ENCODE results near the gene PGM1. TPM values are rescaled to one million over a fixed set of nuclear protein-coding genes. Genes with fewer than 3 reads are reported as not detected.

The PGM1 gene
- total RNA-seq, 1 donor from 2014 or later = 44.2 TPM

DNA sequence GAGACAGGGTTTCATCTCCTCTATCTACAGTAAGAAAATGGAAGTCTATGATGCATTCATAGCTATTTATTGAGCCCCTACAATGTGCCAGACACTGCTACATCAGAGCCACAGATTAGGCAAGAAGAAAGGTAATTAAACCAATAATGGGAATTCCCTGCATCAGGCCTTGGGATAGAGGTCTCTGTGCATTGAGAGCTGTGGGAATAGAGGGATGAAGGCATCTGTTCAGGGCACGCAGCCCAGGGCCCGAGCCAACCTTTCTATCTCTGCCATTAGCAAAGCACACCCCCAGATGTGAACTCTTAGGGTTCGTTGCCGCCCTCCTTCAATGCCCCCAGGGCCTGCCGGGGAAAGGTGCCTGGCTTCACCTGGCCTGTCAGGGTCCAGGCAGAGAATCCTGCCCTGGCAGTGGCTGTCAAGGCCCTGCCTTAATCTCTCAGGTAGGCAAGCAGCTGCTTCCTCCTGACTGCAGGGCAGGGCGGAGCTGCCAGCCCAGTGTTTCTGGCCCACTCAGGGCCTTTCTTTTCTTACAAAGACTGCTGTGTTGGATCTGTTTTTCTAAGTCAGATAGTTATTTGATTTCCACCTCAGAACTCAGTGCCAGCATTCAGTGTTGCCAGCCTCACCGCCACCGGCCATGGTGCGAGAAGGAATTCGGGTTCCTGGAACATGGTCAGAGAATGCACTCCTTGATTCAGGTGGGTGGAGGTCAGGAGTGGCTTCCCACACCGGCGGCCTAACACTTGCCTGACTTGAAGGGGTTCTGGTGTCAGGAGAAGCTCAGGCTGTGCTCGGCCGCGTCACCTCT is 76.1 kb downstream of the PGM1 start:
- DNase-seq = no peak

DNA sequence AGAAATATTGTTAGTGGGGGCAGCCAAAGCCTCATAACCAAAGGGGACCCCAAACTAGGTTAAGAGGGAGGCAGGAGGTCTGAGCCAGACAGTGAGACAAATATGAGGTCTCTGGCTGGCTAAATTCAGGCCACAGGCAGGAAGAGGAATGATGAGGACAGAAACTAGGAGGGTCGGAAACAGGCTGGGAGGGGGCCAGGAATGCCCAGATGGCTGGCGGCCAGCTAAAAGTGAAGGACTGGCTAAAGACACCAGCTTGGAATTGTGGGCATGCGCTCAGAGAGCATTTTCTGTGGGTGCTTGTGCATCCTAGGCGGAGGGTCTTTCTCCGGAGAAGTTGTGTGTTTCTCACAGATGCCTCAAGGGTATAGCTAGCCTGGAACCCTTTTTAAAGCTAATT is 77.0 kb downstream of the PGM1 start:
- no peak for DNase-seq

DNA sequence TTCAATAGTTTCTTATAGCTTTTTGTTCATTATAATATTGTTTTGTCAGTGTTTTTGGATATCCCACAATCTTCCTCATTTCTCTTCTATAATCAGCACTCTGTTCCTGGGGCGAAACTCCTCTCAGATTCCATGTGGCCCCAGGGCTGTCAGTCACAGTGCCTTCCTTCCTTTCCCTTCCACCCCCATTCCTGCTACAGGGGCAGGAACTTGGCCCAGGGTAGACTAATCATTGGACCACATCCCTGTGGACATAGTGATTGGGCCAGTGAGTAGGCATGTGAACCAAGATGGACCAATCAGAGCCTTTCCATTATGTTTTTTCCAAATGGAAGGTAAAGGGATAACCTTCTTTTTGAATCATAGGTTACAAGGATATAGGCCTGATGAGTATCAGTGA is 78.3 kb downstream of the PGM1 start:
- DNase-seq = no peak

DNA sequence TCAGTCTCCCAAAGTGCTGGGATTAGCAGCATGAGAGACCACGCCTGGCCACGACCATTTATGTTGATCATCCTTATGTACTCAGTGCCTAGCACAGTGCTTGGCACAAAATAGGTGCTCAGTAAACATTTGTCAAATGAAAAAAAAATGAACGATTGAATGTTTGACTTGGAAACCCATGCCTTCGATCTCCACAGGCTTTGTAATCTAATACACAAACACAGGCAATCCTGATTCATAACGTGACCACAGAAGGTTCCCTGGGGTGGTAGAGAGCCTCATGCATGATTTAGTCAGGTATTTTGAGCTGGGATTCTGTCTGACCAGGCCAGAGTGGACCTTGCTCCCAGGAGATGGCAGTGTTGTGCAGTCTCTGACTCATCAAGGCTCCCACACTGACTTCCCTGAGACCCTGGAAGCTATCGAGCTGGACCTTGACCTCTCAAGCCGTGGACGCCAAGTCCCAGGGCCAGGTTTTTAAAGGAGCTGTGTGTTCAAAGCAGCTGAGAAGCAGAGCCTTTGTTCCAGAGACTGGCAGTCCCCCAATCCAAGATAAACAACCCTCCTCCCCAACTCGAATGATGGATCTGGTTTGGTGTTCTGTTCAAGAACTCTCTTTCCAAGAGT is 81.1 kb downstream of the PGM1 start:
- DNase-seq = peak; percentile 84

DNA sequence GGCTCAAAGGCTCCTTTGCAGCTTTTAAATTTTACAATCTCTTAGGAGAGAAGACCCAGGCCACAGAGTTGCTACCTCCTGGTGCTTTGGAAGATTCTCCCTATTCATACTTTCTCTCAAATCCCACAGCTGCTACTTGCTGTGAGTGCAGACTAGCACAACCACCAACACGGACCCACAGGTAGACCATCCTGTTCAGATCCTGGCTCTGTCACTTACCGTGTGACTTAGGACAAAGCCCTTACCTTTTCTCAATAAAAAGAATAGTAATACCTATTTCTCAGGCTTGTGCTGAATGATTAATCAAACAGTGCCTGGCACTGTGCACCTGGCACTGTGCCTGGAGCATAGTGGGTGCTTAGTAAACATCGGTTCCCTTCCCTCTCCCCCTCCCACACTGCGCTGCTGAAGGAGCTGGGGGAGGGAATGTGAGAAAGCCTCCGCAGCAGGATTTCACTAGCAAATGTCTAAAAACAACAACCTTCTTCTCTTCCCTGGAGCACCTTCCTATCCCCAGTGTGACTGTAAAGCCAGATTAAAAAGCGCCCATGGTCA is 81.7 kb downstream of the PGM1 start:
- DNase-seq = no peak

DNA sequence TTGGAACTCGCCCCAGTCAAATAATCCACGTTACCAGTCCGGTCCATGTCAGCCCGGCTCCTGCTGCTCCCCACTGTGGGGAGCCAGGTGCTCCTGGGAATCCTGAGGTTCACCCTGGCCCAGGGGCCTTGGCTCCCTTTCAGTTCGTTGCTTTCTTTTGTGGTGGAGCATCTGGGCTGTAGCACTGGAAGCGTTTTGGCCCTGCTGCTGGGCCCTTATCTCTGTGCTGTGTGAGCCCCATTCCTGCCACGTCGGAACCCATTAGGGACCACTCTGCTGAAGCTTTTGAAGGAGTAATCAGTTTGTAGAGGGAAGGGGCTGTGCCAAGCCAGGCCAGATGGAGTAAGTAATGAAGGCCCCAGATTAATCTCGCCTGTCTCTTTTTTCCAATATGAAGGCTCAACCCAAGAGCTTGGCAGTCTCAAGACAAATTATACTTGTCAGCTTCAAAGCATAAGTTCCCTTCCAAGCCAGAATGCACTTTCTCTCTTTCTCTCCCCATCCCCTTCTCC is 82.3 kb downstream of the PGM1 start:
- no peak for DNase-seq

DNA sequence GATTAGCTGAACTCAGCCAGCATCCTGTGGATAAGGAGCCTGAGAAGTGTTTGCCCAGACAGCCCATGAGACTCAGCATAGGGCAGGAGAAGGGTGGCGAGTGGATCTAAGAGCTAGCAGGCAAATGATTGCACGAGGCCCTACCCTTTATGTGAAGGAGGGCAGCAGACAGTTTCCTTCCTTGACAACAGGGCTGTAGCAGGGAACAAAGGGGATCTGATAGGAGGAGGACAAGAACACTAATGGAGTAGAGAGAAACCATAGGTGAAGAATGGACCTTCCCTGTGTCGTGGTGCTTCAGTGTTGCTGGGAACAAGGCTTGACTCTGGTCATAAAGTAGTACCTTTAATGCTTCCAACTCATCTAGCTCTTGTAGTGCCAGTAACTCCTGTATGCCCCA is 84.3 kb downstream of the PGM1 start:
- no peak for DNase-seq

DNA sequence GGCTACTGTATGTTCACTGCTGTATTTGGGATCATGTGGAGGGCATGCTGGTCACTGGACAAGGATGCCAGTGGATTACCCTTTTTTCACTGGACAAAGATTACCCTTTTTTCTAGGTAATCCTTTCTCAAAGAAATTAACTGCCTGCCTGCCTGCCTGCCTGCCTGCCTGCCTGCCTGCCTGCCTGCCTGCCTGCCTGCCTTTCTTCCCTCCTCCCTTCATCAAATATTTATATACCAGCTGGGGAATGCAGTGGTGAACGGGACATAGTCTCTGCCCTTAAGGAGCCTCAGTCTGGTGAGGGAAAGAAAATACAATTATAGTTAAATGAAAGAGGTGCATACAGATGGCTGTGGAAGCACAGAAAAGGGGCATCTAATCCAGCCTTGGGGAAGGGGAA is 85.0 kb downstream of the PGM1 start:
- no peak for DNase-seq

DNA sequence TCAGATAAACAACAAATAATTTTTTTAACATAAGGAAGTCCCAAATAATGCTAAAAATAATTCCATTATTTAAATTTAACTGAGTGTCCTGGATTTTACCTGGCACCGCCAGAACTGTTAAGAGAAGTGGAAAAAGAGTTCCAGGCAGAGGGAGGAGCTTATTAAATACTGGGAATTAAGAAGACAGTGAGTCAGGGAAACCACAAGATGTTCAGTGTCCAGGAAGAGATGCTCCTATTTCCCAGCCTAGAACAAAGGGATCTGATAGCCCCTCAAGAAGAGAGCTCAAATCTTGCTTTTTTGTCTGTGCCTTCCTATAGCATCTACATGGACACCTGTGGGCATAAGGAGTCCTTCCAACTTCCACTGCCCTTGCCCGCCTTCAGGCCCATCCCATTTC is 85.9 kb downstream of the PGM1 start:
- DNase-seq = no peak

DNA sequence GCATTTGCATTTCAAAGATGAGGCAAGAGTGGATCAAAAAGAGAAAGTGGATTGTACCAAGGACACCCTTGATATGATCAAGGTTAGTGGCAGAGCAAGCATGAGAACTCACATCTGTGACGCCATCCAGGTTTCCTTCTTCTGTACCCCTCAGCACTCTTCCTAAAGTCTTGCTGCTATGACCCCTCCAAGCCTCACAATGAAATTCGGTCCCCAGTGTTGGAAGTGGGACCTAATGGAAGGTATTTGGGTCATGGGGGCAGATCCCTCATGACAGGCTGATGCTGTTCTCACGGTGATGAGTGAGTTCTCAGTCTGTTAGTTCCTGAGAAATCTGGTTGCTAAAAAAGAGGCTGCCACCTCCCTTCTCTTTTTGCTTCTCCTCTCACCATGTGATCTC is 86.4 kb downstream of the PGM1 start:
- DNase-seq = no peak

DNA sequence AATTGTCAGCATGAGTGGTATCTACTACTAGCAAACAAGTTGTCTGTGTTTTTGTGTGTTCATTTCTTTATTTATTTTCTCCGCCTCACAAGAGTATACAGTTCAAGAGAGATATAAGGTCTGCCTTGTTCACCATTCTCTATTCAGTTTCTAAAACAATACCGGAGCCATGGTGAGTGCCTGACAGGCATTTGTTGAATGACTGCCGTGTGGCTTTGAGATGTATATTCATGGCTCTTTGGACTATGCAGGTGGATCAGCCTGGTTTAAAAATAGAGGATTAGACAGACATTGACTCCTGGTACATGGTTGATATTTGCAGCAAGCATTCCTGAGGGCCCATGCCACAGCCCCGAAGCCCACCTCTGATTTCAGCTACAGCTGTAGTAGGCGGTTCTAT is 89.7 kb downstream of the PGM1 start:
- no peak for DNase-seq

DNA sequence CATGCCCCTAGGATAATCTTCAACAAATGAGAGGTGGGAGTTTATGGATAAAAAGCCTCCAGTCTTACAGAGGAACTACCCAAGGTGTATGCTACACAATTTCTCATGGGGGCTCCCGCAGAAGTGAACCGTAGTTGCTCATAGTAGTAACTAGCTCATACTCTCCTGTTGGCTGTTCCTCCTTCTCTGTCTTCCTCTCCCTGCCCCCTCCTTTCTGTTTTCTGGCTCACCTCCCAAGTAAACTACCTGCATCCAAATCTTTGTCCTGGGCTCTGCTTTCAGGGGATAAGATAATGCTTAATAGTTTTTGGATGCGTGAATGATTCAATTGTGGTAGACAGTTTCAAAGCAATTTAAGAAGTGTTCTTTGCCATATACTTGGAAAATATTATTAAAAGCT is 90.5 kb downstream of the PGM1 start:
- no peak for DNase-seq

DNA sequence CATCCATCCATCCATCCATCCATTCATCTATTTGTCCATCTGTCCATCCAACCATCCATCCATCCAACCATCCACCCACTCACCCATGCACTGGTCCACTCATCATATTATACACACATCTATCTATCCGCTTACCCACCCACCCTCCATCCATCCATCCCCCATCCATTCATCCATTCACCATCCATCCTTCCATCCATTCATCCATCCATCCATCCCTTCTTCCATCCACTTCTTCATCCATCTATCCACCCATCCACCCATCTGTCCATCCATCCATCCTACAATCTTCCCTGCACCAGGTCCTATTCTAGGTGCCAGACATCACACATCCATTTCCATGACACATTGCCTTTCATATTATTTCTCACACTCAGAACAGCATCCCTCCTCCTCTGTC is 93.5 kb downstream of the PGM1 start:
- no peak for DNase-seq

DNA sequence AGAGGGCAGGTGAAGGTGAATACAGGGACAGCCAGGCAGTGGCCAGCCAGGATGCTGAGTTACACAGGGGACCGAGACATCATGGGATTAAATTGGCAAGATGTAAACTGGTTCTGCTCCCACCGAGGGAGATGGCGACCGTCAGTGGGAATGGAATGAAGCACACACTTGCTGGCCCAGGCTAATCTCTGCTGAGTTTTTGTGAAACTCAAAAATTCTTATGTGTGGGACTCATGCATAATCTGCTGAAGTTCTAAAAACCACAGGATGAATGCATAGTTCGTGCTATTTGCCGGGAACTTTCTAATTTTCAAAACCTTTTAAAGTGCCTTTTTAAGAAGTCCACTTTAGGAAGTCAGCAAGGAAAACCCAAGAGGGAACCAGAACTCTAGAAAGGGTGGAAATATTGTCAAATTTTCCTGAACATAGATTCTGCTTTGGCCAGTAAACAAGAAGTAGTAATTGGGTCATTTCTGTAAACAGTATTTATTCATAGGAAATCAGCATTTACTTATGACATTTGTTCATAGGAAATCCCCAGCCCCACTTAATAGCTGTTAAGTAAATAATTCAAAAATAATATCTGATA is 95.2 kb downstream of the PGM1 start:
- DNase-seq = no peak

DNA sequence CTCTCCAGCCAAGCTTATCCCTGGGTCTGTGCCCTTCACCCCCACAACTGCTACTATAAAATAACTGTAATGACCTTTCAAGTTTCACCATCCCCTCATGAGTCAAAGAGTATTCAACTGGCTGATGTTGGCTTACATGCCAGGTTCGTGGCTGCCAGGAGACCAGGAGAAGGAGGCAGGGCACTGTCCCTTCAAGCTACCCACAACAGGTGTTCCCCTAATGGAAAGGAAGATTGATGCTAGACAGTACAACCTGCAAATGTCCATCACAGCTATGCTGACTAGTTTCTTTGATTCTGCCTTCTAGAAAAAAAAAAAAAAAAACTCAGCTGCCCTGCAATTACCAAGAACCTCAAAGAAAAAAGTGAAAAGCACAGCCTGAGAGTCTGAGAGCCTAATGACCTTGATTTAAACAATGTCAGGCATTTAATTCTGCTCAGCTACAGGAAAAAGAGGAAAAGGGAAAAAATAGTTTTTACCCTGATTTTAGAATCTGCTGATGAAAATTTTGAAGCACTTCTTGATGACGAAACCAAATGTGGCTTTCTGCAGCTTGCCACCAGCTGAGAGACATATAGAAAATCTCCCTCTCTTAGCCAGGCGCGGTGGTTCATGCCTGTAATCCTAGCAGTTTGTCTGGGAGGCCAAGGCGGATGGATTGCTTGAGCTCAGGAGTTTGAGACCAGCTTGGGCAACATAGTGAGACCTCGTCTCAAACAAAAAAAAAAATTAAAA is 97.9 kb downstream of the PGM1 start:
- no peak for DNase-seq

DNA sequence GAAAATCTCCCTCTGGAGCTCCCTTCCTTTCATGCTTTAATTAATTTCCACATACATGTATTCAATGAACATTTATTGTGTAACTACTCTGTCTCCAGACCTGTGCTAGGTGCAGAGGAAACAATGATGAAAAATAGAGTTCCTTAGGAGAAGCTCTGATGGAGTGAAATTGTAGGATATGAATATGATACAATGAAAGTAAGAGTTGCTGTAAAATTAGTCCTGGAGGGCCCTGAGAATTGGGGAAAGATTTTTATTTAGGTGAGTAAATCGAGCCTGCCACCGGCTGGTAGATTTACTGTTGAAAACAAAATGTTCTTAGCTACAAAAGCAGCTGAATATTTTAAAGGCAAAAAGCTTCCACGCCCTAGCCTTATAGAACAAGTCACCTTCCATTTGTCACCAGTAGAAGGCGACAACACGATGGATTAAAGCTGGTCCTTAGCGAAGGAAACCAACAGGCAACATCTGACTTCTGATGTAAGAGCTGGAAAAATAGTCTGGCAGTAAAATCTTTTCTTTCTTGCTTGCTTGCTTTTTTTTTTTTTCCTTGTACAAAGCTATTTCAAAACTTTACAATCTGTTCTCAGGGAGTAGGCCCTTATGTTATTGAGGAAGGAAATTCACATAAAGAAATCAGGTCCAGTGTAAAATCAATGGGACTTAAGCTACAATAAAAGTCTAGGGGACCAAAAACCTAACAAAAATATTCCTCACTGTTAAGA is 98.7 kb downstream of the PGM1 start:
- DNase-seq = peak; percentile 94

DNA sequence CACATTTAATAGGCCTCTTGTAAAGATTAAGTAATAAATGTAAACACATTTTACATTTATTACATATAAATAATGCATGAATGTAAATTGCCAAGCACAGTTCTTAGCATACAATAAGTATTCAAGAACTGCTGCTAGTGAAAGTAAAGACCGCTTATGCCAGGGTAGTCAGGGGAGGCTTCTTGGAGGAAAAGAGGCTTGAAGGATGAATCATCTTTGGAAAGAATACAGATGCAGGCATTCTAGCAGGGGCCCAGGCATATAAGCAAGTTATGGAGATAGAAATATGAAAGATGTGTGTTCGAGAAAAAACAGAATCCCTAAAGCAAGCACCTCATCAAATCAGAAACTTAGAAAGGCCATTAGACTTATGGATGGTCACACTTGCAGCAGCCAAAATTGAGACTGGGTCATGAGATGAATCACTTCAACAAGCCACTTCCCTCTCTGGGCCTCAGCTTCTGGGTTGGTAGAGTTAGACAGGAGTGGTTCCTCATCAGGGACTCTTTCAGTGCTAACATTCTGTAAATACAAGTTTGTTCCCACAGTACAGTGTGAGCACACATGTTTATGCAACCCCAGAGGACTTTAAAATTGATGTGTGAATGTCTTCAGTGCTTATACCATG is 100.8 kb downstream of the PGM1 start:
- DNase-seq = no peak

DNA sequence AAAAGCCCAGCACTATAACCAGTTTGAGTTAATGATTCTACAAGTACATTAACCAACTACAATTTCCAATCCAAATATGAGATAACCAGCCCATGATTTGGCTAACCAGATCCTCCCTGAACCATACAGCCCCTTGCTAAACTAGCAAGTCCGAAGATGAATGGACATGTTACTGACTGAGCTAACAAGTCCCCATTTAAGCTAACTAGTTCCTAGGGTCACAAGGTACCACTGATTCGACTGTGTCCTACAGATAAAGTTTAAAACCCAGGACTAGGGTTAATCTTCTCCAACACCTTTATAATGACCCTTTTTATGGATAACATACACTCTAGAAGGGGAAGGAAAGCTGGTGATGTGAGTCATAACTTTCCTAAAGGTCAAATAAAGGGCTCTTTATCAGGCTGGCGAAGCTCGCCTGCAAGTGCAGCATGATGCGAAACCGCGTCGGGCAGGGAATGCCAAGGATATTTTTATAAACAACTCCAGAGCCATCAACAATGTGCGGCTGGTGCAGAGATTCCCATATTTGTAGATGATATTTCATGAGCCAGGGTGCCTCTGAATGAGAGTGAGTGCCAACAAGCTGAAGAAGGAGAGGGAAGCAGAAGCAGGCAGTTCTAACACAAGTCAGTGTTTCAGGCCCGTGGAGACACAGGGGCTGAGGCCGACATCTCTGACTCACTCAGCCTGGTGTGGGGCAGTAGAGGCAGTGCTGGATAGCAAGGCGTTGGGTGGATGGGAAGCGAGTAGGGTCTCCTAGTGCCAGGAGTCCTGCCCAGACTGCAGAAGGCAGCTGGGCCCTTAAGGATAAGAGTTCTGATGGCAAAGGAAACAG is 105.0 kb downstream of the PGM1 start:
- DNase-seq = peak; percentile 41

DNA sequence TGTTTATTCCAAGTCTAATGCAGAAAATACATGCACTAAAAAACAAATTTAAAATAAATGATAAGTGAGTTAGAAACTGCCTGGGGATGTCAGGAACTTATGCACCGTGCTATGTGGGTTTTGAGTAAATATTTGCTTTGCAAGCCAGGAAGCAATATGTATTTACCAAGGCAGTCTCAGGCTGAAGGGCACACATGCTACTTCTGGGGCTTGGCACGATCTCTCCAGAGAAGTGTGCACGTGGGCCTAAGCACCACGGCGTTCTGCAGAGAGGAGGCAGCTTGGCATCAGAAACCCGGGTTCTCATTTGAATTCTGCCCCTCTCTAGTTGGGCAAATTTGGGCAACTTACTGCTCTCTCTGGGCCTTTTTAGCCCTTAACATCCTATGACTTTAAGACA is 108.0 kb downstream of the PGM1 start:
- no peak for DNase-seq

DNA sequence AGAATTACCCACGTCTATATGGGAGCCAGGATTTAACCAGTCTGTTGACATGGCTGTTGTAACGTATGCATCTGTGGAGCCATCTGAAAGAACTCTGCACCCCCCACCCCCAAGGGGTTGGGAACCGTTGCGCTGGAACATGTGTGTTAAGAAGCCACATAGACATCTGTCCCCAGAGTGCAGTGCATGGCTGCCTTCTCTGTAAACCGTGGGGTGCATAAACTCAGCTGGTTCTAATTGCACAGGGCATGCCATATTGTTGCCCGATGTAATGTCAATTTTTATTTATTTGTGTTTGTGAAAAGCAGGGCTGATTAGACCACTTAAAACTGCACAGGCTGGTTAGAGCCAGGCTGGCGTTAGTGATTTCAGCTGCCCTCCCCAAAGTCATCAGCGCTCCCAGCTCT is 110.5 kb downstream of the PGM1 start:
- DNase-seq = no peak

DNA sequence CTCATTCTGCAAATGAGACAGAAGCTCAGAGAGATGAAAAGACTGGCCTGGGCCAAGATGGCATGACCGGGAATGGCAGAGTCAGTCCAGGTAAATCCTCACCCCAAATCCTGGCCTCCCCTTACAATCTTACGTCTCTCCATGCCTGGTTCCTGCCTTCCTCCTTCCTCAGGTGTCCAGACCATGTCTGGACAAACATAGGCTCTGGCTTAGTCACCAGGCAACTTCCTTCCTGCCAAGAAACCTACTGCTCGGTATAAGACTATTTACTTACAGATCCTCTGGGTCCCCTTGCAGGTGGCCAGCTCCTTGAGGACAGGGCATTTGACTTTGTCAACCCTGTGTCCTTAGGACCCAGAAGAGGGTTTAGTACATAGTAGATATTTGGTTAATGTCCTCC is 111.2 kb downstream of the PGM1 start:
- DNase-seq = peak; percentile 57
